HUDEP-2 (cell line): ENCODE data around the gene LRBA.
"Not testable (repeated sequence)": the region's sequence is repeated elsewhere in the genome, so short reads cannot be mapped to it uniquely, and the experiment has no call there.

Experiments
- DNase-seq, 76 experiments: peaks; one replicate each; lab custom pipeline; 2025; ENCODE audit not compliant: unreplicated experiment in 76 of 76; lab: John Stamatoyannopoulos, UW

LRBA gene

GRCh38 chr4:151022586-151022985 lies 7.5 kb upstream of the LRBA start:
- no peak for DNase-seq

GRCh38 chr4:151021637-151022334 lies 6.7 kb upstream of the LRBA start:
- DNase-seq: no peak

GRCh38 chr4:151015459-151016347 lies 619 bp upstream of the LRBA start:
- DNase-seq: peak in 71 of 76 experiments; percentile 6 to 91 (median 52)

- DNase-seq: no peak
These were observed 1.1 kb downstream of the LRBA start for GRCh38 chr4:151013944-151014343.

- peak in 1 of 76 experiments; percentile 2 for DNase-seq
These were observed 1.6 kb downstream of the LRBA start for GRCh38 chr4:151013491-151013890.

GRCh38 chr4:151012820-151013219 lies 2.3 kb downstream of the LRBA start:
- DNase-seq: peak in 12 of 76 experiments; percentile 1 to 28 (median 12)

- DNase-seq: peak in 2 of 76 experiments; percentile 7 to 14
These were observed 2.7 kb downstream of the LRBA start for GRCh38 chr4:151012376-151012775.

- no peak for DNase-seq
These were observed 10.9 kb downstream of the LRBA start for GRCh38 chr4:151004222-151004621.

- DNase-seq: no peak
These were observed 14.2 kb downstream of the LRBA start for GRCh38 chr4:151000747-151001429.

GRCh38 chr4:150999086-150999485 lies 16.0 kb downstream of the LRBA start:
- no peak for DNase-seq

GRCh38 chr4:150997141-150997540 lies 17.9 kb downstream of the LRBA start:
- DNase-seq: no peak

- no peak for DNase-seq
These were observed 20.4 kb downstream of the LRBA start for GRCh38 chr4:150994721-150995120.

GRCh38 chr4:150993577-150993976 lies 21.5 kb downstream of the LRBA start:
- not testable (repeated sequence) for DNase-seq

GRCh38 chr4:150990993-150991392 lies 24.1 kb downstream of the LRBA start:
- DNase-seq: no peak

- no peak for DNase-seq
These were observed 24.8 kb downstream of the LRBA start for GRCh38 chr4:150990250-150990649.

GRCh38 chr4:150988238-150988637 lies 26.8 kb downstream of the LRBA start:
- DNase-seq: no peak

GRCh38 chr4:150987204-150987603 lies 27.9 kb downstream of the LRBA start:
- no peak for DNase-seq

GRCh38 chr4:150986085-150986484 lies 29.0 kb downstream of the LRBA start:
- no peak for DNase-seq

- DNase-seq: peak in 12 of 76 experiments; percentile 1 to 37 (median 12)
These were observed 31.2 kb downstream of the LRBA start for GRCh38 chr4:150983851-150984250.

- peak in 2 of 76 experiments; percentile 4 to 16 for DNase-seq
These were observed 32.4 kb downstream of the LRBA start for GRCh38 chr4:150982557-150983233.
